Measurements from ENCODE around the gene RNF7. TPM values are rescaled to one million over a fixed set of nuclear protein-coding genes. Genes with fewer than 3 reads are reported as not detected.

The RNF7 gene
- total and polyA plus RNA-seq, 2 donors (not counting 3 experiments of a cell fraction or from before 2014, with no cell fraction given) = 120 to 136 TPM

- FAIRE-seq = no peak
- intact Hi-C loops (cut with micrococcal nuclease) = loop anchor here (2.0 kb wide), 2 partner anchors 45 to 59 kb away; no protein-coding TSS in a partner anchor
These were observed 57.6 kb downstream of the RNF7 start for GRCh38 chr3:141795741-141796080.

More at GRCh38 chr3:141795741-141796080, 57.6 kb downstream of the RNF7 start:
- TF ChIP-seq POLR2AphosphoS5 (IDR thresholded peaks at IDR 0.05; ENCODE audit: insufficient read depth, low read depth, low read length) = no peak
- TF ChIP-seq FOS (IDR thresholded peaks at IDR 0.05; ENCODE audit: borderline replicate concordance, insufficient read depth, low read length) = no peak
- no peak for TF ChIP-seq MYC (IDR thresholded peaks at IDR 0.05; ENCODE audit: low read depth, low read length)
- TF ChIP-seq, protein P1, sequence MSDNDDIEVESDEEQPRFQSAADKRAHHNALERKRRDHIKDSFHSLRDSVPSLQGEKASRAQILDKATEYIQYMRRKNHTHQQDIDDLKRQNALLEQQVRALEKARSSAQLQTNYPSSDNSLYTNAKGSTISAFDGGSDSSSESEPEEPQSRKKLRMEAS (IDR thresholded peaks at IDR 0.05; ENCODE audit: insufficient read depth, insufficient read length) = no peak
- no peak for TF ChIP-seq POLR2A (IDR thresholded peaks at IDR 0.05; ENCODE audit: low read depth, low read length)
- TF ChIP-seq CTCF (IDR thresholded peaks at IDR 0.05; ENCODE audit: extremely low read depth in 1 of 2, insufficient read depth in 1 of 2, low read depth in 1 of 2, low read length in 2 of 2) = no peak
- no peak for TF ChIP-seq JUN (IDR thresholded peaks at IDR 0.05; ENCODE audit: borderline replicate concordance, insufficient read depth, insufficient read length, low read depth)
- TF ChIP-seq GATA2 (IDR thresholded peaks at IDR 0.05; ENCODE audit: insufficient read depth, insufficient read length, low read depth, low read length) = no peak
- no peak for TF ChIP-seq EZH2 (IDR thresholded peaks at IDR 0.05; ENCODE audit: borderline replicate concordance, low read depth, low read length, severe bottlenecking)
- dilution Hi-C loops (cut with MboI; ENCODE audit: extremely low pct_ligation_motif_present, low sequenced_read_pairs) = no loop called here
- ChIA-PET CTCF (no interaction called here), POLR2A (no interaction called here)
- Histone ChIP-seq H3K4me1 (ENCODE audit: control insufficient read depth, extremely low read depth, insufficient read depth, low read length) (peaks cover 16% of the 10 kb centered on the region), H4K20me1 (replicated peaks; ENCODE audit: control insufficient read depth, extremely low read depth, insufficient read depth, low read length) (no peaks in the 10 kb centered on the region), H3K9me3 (replicated peaks; ENCODE audit: control insufficient read depth, insufficient read depth, low read length) (no peaks in the 10 kb centered on the region), H3K79me2 (ENCODE audit: control insufficient read depth, insufficient read depth, low read length) (no peaks in the 10 kb centered on the region), H3K4me2 (ENCODE audit: insufficient read depth, low read length) (no peak overlapping the region), H3K27me3 (ENCODE audit: control insufficient read depth in 2 of 2, insufficient read depth in 2 of 2, low read length in 2 of 2) (no peaks in the 10 kb centered on the region), H3K9me1 (replicated peaks; ENCODE audit: control insufficient read depth, extremely low read depth, insufficient read depth, low read length) (no peaks in the 10 kb centered on the region), H3K27ac (ENCODE audit: insufficient read depth, low read depth, low read length) (no peak overlapping the region), H3K36me3 (ENCODE audit: control insufficient read depth in 2 of 2, extremely low read depth in 1 of 2, insufficient read depth in 2 of 2, low read length in 2 of 2) (no peaks in the 10 kb centered on the region), H2AFZ (ENCODE audit: low read depth, low read length) (no peak overlapping the region), H3K4me3 (replicated peaks in 1 of 3; ENCODE audit: insufficient read depth in 1 of 3, low read depth in 1 of 3, low read length in 3 of 3) (no peak overlapping the region), H3K9ac (replicated peaks; ENCODE audit: extremely low read depth, insufficient read depth, low read length) (no peak overlapping the region)
- BruUV-seq (replicated peaks) = no TSS peak
- no peak for DNase-seq (ENCODE audit: low read depth, low spot score)
